Skeletal muscle satellite cell (primary cell): ENCODE results near the gene PTPRQ.
"Not testable (repeated sequence)": the region's sequence is repeated elsewhere in the genome, so short reads cannot be mapped to it uniquely, and the experiment has no call there.

Experiments
- H3K27me3 ChIP-seq: 2 replicates; pipeline ENCODE4 v1.7.0; 2013; ENCODE audit warnings: low read length; ENCODE audit not compliant: control insufficient read depth, insufficient read depth
- H3K36me3 ChIP-seq: 2 replicates; pipeline ENCODE4 v1.7.0; 2013; ENCODE audit warnings: mild to moderate bottlenecking, control low read depth, low read length; ENCODE audit not compliant: insufficient read depth
- H3K4me1 ChIP-seq: 2 replicates; pipeline ENCODE4 v1.7.0; 2013; ENCODE audit warnings: low read length; ENCODE audit not compliant: control insufficient read depth, insufficient read depth
- H3K4me2 ChIP-seq: 2 replicates; pipeline ENCODE4 v1.7.0; 2013; ENCODE audit warnings: mild to moderate bottlenecking, low read length
- H3K4me3 ChIP-seq: 2 replicates; pipeline ENCODE4 v1.7.0; 2013; ENCODE audit warnings: low read length
- H3K9ac ChIP-seq: 2 replicates; pipeline ENCODE4 v1.7.0; 2013; ENCODE audit warnings: mild to moderate bottlenecking, low read depth, low read length, moderate library complexity
- H3K9me3 ChIP-seq: replicated peaks from 2 replicates; pipeline ENCODE4 v1.7.0; 2013; ENCODE audit warnings: mild to moderate bottlenecking, control low read depth, low read length

The PTPRQ gene

DNA sequence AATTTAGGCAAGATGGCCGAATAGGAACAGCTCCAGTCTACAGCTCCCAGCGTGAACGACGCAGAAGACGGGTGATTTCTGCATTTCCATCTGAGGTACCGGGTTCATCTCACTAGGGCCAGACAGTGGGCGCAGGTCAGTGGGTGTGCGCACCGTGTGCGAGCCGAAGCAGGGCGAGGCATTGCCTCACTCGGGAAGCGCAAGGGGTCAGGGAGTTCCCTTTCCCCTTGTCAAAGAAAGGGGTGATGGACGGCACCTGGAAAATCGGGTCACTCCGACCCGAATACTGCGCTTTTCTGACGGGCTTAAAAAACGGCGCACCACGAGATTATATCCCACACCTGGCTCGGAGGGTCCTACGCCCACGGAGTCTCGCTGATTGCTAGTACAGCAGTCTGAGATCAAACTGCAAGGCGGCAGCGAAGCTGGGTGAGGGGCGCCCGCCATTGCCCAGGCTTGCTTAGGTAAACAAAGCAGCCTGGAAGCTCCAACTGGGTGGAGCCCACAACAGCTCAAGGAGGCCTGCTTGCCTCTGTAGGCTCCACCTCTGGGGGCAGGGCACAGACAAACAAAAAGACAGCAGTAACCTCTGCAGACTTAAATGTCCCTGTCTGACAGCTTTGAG, 33.6 kb downstream of the PTPRQ start:
- H3K27me3 ChIP-seq, H3K9ac ChIP-seq, H3K36me3 ChIP-seq, H3K4me2 ChIP-seq, H3K4me3 ChIP-seq, H3K9me3 ChIP-seq: not testable (repeated sequence)
- peaks cover 16% of the 10 kb centered on the region for H3K4me1 ChIP-seq

DNA sequence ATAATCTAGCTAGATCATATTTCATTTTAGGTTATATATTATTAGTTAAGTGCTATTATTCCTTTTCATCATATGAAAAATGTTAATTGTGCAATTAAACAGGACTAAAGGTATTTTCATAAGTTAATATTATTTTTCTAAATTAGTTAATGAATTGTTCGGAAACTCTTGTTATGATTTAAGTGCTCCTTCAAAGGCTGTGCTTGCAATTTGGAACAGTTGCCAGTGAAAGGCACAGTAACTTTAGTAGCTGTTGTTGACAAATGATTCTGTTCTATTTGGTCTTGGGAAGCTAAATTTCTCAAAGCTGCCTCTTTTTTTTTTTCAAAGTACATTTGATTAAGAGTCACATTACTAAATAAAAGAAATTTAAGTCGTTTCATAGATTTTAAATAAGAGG, 40.7 kb downstream of the PTPRQ start:
- Histone ChIP-seq H3K9me3 (no peaks in the 10 kb centered on the region), H3K4me2 (no peak overlapping the region), H3K4me1 (no peaks in the 10 kb centered on the region), H3K4me3 (no peak overlapping the region), H3K9ac (no peak overlapping the region), H3K36me3 (no peaks in the 10 kb centered on the region), H3K27me3 (no peaks in the 10 kb centered on the region)

DNA sequence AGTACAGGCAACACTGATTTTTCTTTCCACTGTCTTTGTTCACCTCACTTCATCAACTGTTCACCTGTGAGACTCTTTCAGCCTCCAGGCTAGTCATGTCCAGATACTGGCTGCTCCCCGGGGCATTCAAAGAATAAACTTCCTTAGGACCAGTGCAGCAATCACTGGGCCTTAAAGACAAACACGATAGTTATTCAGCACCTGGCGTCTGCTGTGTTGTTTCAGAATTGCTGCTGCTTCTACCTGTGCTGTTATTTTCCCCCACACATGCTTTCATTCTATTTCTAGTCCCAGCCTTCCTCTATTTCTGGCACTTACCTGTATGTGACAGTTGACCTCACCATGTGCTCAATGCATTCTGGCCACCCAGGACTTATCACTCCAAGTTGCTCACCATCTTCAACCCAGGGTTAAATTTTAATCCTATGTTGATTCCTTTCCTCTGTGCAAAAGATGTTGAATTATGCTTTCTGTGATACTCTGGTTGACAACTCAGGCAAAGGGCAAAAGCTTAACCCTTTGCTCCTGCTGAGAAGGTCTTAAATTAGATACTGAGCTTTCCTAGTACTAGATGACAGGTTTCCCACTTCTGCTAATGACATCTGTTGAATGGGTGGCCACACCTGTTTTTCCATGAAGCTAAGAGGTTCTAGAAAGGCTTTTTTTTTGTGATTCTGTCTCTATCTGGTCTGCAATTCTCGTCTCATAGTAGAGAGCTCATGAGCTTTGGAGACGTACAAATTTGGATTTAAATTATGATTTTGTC, 41.4 kb downstream of the PTPRQ start:
- Histone ChIP-seq H3K4me3 (no peak overlapping the region), H3K9ac (no peak overlapping the region), H3K27me3 (no peaks in the 10 kb centered on the region), H3K9me3 (no peaks in the 10 kb centered on the region), H3K4me1 (peaks cover 3% of the 10 kb centered on the region), H3K36me3 (no peaks in the 10 kb centered on the region), H3K4me2 (no peak overlapping the region)

DNA sequence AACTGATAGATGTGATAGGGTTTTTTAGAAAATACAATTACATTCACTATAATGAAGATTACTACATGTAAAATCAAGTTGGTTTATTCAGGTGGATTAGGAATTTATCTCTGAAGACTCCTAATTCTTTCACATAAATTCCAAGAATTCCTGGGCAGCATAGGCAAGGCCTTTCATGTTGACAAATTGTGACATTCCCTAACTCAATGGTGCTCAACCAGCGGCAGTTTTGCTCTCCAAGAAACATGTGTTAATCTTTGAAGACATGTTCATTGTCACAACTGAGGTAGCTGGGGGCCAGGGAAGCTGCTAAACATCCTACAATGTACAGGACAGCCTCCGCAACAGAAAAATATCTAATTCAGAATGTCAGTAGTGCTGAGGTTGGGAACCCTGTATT, 46.3 kb downstream of the PTPRQ start:
- Histone ChIP-seq H3K36me3 (no peaks in the 10 kb centered on the region), H3K27me3 (no peaks in the 10 kb centered on the region), H3K9ac (no peak overlapping the region), H3K4me1 (peaks cover 13% of the 10 kb centered on the region), H3K4me2 (no peak overlapping the region), H3K4me3 (no peak overlapping the region), H3K9me3 (no peaks in the 10 kb centered on the region)

DNA sequence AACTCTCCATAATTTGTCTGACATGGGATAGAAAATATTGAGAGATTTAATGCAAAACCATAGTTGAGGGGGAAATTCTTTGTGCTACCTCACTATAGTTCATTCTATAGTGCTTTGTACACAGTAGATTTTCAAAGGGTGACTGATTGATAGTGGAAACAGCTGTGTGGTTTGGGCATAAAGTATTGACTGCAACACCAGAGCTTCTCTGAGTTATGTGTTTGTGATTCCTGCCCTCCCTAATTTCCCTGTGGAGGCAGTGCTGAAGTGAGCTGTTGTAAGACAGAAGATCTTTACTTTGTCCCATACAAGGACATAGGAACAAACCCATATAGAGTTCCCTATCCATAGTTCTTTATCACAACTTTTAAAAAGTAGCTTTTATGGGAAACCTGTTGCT, 47.1 kb downstream of the PTPRQ start:
- no peaks in the 10 kb centered on the region for H3K9me3 ChIP-seq
- H3K27me3 ChIP-seq, result no peaks in the 10 kb centered on the region
- no peak overlapping the region for H3K4me2 ChIP-seq
- peaks cover 13% of the 10 kb centered on the region for H3K4me1 ChIP-seq
- no peak overlapping the region for H3K9ac ChIP-seq
- H3K36me3 ChIP-seq, result no peaks in the 10 kb centered on the region
- H3K4me3 ChIP-seq, result no peak overlapping the region

DNA sequence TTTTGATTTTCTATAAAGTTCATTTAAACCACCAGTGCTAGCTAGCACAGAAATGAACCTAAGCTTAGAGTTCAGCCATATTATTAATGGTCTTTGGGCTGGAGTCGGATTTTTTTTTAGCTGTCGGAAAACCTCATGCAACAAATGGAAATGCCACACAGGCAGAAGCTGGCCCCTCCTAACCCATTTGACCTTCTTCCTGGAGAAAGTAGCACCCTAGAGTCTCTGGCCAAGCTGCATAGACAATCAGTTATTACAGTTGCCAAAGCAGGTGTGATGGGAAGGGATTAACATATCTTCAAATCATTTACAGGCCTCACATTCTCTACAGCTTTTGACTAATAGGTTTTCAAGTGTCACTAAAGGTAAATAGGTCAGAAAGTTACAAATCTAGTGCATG, 49.4 kb downstream of the PTPRQ start:
- Histone ChIP-seq H3K4me1 (peaks cover 13% of the 10 kb centered on the region), H3K4me2 (no peak overlapping the region), H3K4me3 (no peak overlapping the region), H3K36me3 (no peaks in the 10 kb centered on the region), H3K9ac (no peak overlapping the region), H3K9me3 (no peaks in the 10 kb centered on the region), H3K27me3 (no peaks in the 10 kb centered on the region)

DNA sequence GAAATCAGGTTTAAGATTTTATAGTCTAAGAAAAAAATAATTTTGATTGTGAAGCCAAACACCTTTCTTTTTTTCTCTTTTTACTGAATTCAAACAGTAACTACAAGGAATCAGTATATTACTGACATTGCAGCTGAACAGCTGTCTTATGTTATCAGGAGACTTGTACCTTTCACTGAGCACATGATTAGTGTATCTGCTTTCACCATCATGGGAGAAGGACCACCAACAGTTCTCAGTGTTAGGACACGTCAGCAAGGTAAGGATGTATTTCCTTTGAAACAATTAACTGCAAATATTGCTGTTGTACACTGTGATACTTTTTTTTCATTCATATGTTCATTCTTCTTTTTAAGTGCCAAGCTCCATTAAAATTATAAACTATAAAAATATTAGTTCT, 50.8 kb downstream of the PTPRQ start:
- H3K27me3 ChIP-seq, result no peaks in the 10 kb centered on the region

DNA sequence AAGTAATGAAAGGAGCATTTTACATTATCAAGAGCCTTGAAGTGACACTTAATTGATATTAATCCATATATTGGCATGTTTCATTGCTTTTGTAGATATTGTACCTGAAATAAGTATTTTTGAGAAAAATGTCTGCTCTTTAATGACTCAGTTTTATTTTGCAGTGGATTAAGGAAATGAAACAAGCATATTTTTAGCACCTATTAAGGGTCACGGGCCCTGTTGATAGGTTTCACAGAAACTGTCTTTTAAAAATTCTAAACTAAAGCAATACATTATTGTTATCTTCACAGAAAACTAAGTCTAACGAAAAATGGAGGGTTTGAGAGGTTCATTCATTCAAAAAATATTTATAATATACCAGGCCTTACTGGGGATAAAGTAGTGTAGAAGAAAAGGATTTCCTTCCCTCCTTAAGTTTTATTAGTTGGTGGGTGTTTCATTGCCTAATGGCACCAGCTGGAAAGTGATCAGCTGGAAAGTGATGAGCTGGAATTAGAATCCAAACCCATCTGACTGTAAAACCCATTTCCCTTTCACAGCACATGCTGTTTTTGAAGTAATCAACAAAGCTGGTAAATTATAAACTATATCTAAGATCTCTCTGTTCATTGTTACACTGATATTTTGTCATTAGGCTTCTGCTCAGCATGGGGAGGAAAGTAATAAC, 54.2 kb downstream of the PTPRQ start:
- no peaks in the 10 kb centered on the region for H3K9me3 ChIP-seq
- H3K9ac ChIP-seq, result no peak overlapping the region
- H3K36me3 ChIP-seq, result no peaks in the 10 kb centered on the region
- H3K4me1 ChIP-seq, result no peaks in the 10 kb centered on the region
- H3K27me3 ChIP-seq, result no peaks in the 10 kb centered on the region
- no peak overlapping the region for H3K4me3 ChIP-seq
- no peak overlapping the region for H3K4me2 ChIP-seq

More for the DNA sequence above, 50.8 kb downstream of the PTPRQ start:
- H3K4me2 ChIP-seq, result no peak overlapping the region
- H3K4me1 ChIP-seq, result peaks cover 13% of the 10 kb centered on the region
- no peak overlapping the region for H3K4me3 ChIP-seq
- H3K9ac ChIP-seq, result no peak overlapping the region
- H3K9me3 ChIP-seq, result no peaks in the 10 kb centered on the region
- no peaks in the 10 kb centered on the region for H3K36me3 ChIP-seq

DNA sequence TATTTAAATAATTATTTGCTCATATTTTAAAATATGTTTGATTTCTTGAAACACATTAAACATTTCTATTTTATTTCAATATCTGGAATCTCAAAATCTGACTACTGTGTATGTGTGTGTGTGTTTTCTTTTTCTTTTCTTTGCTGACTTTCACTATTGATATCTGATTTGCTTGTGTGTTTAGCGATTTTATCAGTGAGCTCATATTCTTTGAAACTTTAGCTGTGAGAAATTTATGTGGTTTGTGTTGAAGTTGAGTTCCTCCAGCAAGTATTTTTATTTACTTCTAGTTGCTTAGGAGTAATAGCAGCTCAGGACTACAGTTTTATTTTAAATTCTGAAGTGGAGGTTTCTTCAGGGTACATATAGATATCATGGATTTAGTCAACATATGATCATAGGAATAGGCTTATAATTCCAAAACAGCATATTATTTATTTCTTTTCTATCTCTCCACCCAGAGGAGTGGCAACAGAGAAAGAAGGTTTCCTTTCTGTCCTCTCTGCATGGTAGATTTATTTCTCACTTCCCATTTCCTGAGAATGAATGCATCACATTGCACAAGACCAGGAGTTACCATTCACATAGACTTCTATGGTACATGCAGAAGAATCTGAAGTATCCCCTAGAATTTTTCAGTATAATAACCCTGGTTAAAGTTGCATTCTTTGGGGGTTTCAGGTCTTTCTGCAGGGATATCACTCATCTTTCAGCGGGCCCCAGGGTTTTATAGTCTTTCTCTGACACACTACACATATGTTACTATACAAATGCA, 60.5 kb downstream of the PTPRQ start:
- no peaks in the 10 kb centered on the region for H3K36me3 ChIP-seq
- H3K4me1 ChIP-seq, result peaks cover 15% of the 10 kb centered on the region
- no peaks in the 10 kb centered on the region for H3K27me3 ChIP-seq
- H3K4me3 ChIP-seq, result no peak overlapping the region
- no peak overlapping the region for H3K9ac ChIP-seq
- no peaks in the 10 kb centered on the region for H3K9me3 ChIP-seq
- H3K4me2 ChIP-seq, result no peak overlapping the region

DNA sequence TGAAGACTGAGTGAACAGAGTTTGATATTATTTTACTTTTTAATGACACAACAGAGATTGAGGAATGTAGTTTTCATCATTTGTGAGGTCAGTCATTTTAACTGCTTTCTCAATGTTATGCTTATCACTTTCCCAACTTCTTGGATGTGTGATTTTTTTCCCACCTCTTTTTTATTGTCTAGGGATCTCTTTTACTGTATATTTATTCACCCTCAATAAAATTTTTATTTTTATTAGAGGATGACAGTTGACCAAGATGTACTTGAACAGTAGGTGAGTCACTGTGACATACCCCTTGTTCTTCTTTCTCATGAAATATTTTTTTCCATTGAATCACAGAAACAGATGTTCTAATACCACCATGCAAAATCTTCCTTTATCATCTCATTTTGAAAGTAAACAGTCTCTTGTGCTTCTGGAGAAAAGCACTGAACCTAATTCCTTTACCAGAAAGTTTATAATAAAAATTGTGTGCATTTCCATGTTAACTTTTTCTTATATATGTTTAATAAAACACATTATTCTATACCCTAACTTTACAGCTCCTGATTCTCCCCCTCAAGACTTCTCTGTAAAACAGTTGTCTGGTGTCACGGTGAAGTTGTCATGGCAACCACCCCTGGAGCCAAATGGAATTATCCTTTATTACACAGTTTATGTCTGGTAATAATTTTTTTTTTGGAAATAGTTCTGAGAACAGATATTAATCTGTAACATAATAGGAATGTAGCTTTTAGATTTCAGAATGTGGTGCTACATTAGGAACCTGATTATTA, 65.9 kb downstream of the PTPRQ start:
- Histone ChIP-seq H3K4me3 (no peak overlapping the region), H3K36me3 (no peaks in the 10 kb centered on the region), H3K9ac (peak overlapping the region; percentile 88), H3K4me1 (peaks cover 27% of the 10 kb centered on the region), H3K27me3 (no peaks in the 10 kb centered on the region), H3K4me2 (peak overlapping the region; percentile 67), H3K9me3 (peaks cover 6% of the 10 kb centered on the region)

DNA sequence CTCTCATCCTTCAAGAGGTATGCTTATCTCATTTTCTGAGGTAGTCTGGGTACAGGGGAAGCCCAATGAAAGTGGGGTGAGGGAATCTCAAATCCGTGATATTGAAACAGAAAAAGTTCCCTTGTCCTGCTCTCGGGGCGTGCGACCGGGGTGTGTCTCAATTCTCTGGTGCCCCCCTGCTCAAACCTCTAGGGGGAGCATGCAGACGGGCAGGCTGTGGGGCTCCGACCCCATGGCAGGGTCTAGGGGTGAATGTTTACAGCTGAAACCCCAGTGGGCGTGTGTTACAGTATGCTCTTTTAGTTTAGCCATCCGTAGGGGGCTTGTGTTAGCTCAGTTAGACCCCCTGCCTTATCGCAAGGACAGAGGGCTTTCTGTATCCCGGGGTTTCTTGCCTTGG, 68.7 kb downstream of the PTPRQ start:
- H3K9ac ChIP-seq, result no peak overlapping the region
- peaks cover 33% of the 10 kb centered on the region for H3K4me1 ChIP-seq
- H3K4me3 ChIP-seq, result no peak overlapping the region
- no peaks in the 10 kb centered on the region for H3K36me3 ChIP-seq
- H3K9me3 ChIP-seq, result peaks cover 6% of the 10 kb centered on the region
- H3K27me3 ChIP-seq, result no peaks in the 10 kb centered on the region
- no peak overlapping the region for H3K4me2 ChIP-seq
